DOHH2 (cell line): ENCODE data around the gene CA9.

Experiments used
- EZH2phosphoT487 ChIP-seq: fragments of 200-600 bp; sonication (generic); IDR thresholded peaks from 2 replicates; pipeline ENCODE4 v1.6.1; 2017; ENCODE audit warnings: borderline replicate concordance, mild to moderate bottlenecking, antibody characterized with exemption, low read length, moderate library complexity, mixed read lengths
- TF ChIP-seq, protein P1 (sequence below): fragments of 200-600 bp; sonication (generic); IDR thresholded peaks from one replicate; pipeline ENCODE4 v1.5.1; 2014; ENCODE audit warnings: antibody characterized with exemption, mild to moderate bottlenecking, low read depth, low read length; ENCODE audit not compliant: poor library complexity, severe bottlenecking

GRCh38 chr9:35683323-35683722 is 9.6 kb downstream of the CA9 start:
- TF ChIP-seq, protein P1, sequence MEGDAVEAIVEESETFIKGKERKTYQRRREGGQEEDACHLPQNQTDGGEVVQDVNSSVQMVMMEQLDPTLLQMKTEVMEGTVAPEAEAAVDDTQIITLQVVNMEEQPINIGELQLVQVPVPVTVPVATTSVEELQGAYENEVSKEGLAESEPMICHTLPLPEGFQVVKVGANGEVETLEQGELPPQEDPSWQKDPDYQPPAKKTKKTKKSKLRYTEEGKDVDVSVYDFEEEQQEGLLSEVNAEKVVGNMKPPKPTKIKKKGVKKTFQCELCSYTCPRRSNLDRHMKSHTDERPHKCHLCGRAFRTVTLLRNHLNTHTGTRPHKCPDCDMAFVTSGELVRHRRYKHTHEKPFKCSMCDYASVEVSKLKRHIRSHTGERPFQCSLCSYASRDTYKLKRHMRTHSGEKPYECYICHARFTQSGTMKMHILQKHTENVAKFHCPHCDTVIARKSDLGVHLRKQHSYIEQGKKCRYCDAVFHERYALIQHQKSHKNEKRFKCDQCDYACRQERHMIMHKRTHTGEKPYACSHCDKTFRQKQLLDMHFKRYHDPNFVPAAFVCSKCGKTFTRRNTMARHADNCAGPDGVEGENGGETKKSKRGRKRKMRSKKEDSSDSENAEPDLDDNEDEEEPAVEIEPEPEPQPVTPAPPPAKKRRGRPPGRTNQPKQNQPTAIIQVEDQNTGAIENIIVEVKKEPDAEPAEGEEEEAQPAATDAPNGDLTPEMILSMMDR: no peak
- TF ChIP-seq EZH2phosphoT487: no peak
